Calu3 (cell line): ENCODE measurements around the gene DIS3L2. TPM values are rescaled to one million over a fixed set of nuclear protein-coding genes. Genes with fewer than 3 reads are reported as not detected.

Experiments used
- BruUV-seq: library from RNA; stranded (reverse); fragments of 400-500 nt; replicated peaks from 2 replicates; lab custom pipeline; 2021; lab: Mats Ljungman, UMichigan
- CTCF ChIA-PET: fragments of 300-600 bp; sonication (Branson Sonifier 250); formaldehyde crosslinking; loops from one replicate; lab custom pipeline; 2022; ENCODE audit warnings: antibody characterized with exemption; lab: Charles Lee
- DNase-seq: peaks from one replicate; pipeline ENCODE4 v3.0.0; 2022
- H3K27ac Mint-ChIP-seq: one replicate; pipeline ENCODE4 v1.8.0; 2022; ENCODE audit warnings: mixed read lengths; ENCODE audit not compliant: unreplicated experiment
- H3K27me3 Mint-ChIP-seq: one replicate; pipeline ENCODE4 v1.8.0; 2022; ENCODE audit warnings: mixed read lengths; ENCODE audit not compliant: unreplicated experiment
- H3K36me3 Mint-ChIP-seq: one replicate; pipeline ENCODE4 v1.8.0; 2022; ENCODE audit warnings: mild to moderate bottlenecking, moderate library complexity, mixed read lengths; ENCODE audit not compliant: insufficient read depth, unreplicated experiment
- H3K4me1 Mint-ChIP-seq: one replicate; pipeline ENCODE4 v1.8.0; 2022; ENCODE audit warnings: mild to moderate bottlenecking, low read depth, mixed read lengths; ENCODE audit not compliant: unreplicated experiment
- H3K4me3 Mint-ChIP-seq: one replicate; pipeline ENCODE4 v1.8.0; 2022; ENCODE audit warnings: mild to moderate bottlenecking, low read depth, moderate library complexity, mixed read lengths; ENCODE audit not compliant: unreplicated experiment
- H3K9me3 Mint-ChIP-seq: one replicate; pipeline ENCODE4 v1.8.0; 2022; ENCODE audit warnings: low read depth, mixed read lengths; ENCODE audit not compliant: unreplicated experiment
- intact Hi-C: fragments of 100-400 bp; cut with micrococcal nuclease; formaldehyde crosslinking; loops from one replicate; pipeline ENCODE4 v1.10.0; 2022; ENCODE audit not compliant: unreplicated experiment
- total RNA-seq: library from RNA; stranded (reverse); gene quantifications from 2 replicates; pipeline ENCODE4 v1.2.3, GENCODE V29; 2022
- TF ChIP-seq, protein P1 (sequence below): fragments of 200-600 bp; IDR thresholded peaks from one replicate; pipeline ENCODE4 v1.8.0; 2022; ENCODE audit warnings: antibody characterized with exemption; ENCODE audit not compliant: unreplicated experiment

The DIS3L2 gene
- total RNA-seq, 1 experiment from 2014 or later, result 46.0 TPM

DNA sequence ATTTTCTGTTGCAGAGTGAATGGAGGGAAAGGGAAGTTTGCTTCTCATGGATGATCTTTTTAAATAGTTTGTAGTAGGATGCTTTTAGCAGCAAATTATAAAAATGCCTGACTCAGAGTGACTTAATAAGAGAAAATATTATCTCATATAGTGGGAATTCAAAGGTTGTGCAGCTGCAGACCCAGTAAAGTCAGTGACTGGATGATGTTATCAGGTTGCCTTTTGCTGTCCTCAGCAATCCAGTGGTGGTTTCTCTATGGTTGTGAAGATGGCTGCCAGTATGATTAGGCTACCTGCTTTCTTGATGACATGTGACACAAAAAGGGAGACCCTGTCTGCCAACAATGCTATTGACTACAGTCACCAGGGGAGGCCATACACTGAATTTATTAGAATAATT is 184.8 kb downstream of the DIS3L2 start:
- TF ChIP-seq, protein P1, sequence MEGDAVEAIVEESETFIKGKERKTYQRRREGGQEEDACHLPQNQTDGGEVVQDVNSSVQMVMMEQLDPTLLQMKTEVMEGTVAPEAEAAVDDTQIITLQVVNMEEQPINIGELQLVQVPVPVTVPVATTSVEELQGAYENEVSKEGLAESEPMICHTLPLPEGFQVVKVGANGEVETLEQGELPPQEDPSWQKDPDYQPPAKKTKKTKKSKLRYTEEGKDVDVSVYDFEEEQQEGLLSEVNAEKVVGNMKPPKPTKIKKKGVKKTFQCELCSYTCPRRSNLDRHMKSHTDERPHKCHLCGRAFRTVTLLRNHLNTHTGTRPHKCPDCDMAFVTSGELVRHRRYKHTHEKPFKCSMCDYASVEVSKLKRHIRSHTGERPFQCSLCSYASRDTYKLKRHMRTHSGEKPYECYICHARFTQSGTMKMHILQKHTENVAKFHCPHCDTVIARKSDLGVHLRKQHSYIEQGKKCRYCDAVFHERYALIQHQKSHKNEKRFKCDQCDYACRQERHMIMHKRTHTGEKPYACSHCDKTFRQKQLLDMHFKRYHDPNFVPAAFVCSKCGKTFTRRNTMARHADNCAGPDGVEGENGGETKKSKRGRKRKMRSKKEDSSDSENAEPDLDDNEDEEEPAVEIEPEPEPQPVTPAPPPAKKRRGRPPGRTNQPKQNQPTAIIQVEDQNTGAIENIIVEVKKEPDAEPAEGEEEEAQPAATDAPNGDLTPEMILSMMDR, result no peak
- CTCF ChIA-PET, result no interaction called here

DNA sequence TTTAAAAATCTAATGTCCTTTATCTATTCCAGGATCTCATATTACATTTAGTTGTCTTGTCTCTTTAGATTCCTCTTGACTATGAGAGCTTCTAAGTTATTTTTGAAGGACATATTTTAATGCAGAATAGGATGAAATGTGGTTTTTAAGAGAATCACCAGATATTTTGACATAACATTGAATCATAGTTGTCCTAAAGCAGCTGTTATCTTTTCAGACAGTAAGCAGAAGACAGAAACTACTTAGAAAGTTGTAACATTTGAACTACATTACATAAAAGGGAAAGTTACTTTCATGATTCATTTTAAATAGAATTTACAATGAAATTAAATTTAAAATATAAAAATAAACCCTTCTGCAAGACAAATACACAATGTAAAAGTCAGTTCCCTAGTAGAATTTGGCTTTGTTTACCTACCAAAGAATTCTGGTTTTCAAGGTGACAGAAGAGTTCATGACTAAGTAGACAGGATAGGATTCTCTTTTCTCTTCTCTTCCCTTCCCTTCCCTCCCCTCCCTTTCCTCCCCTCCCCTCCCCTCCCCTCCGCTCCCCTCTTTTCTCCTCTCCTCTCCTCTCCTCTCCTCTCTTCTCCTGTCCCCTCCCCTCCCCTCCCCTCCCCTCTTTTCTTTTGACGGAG is 186.0 kb downstream of the DIS3L2 start:
- TF ChIP-seq, protein P1, result no peak

More for the DNA sequence above, 184.8 kb downstream of the DIS3L2 start:
- BruUV-seq, result no TSS peak
- Mint-ChIP-seq H3K36me3 (no peaks in the 10 kb centered on the region), H3K4me3 (no peak overlapping the region), H3K4me1 (no peaks in the 10 kb centered on the region), H3K9me3 (no peaks in the 10 kb centered on the region), H3K27ac (no peak overlapping the region), H3K27me3 (no peaks in the 10 kb centered on the region)
- DNase-seq, result no peak
- intact Hi-C loops, result no loop called here

DNA sequence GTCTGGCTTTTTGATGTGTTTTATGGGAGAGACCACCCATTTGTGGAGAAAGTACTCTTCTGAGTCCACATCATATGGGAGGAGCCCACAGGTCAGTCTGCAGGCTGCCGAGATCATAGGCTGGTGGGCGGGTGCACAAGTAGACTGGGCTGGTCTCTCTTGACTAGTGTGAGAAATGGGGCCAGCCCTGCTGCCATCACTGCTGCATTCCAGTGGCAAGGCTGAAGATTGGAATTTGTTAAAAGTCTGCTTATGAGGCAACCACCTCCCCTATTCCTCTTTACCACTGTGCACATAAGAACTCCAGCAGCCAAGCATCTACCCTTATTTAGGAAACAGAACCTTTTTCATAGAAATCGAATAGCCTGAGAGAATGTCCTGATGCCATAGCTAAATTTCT is 200.7 kb downstream of the DIS3L2 start:
- BruUV-seq, result no TSS peak
- Mint-ChIP-seq H3K4me3 (no peak overlapping the region), H3K36me3 (no peaks in the 10 kb centered on the region), H3K27me3 (no peaks in the 10 kb centered on the region), H3K9me3 (no peaks in the 10 kb centered on the region), H3K27ac (no peak overlapping the region), H3K4me1 (no peaks in the 10 kb centered on the region)
- intact Hi-C loops, result no loop called here
- TF ChIP-seq, protein P1, result no peak
- no peak for DNase-seq
- CTCF ChIA-PET, result no interaction called here

More for the DNA sequence above, 186.0 kb downstream of the DIS3L2 start:
- no peak for DNase-seq
- Mint-ChIP-seq H3K36me3 (no peaks in the 10 kb centered on the region), H3K27me3 (no peaks in the 10 kb centered on the region), H3K4me1 (no peaks in the 10 kb centered on the region), H3K9me3 (no peaks in the 10 kb centered on the region), H3K4me3 (no peak overlapping the region), H3K27ac (no peak overlapping the region)
- BruUV-seq, result no TSS peak
- CTCF ChIA-PET, result interaction anchor here (0.7 kb wide), 1 partner anchor 158 kb away, joined by 4 read pairs; no protein-coding TSS in a partner anchor
- intact Hi-C loops, result no loop called here

DNA sequence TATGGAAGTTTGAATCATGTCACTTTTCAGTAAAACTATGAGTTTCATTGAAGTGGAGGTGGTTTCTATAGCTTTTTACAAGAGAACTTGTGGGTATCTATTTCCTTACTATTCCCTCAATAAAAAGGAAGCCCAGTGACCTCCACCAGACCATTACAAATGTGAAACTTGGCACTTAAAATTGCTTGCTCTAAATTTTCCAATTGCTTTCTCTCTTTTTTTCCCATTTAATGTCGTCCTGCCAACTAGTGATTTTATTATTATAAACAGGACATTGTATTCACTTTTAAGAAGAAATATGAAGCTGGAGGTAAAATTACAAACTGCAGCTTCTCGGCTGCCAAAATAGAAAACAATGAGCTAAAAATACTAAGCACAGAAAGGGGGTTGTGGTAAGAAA is 208.9 kb downstream of the DIS3L2 start:
- intact Hi-C loops, result no loop called here
- Mint-ChIP-seq H3K27me3 (no peaks in the 10 kb centered on the region), H3K27ac (no peak overlapping the region), H3K4me1 (no peaks in the 10 kb centered on the region), H3K9me3 (no peaks in the 10 kb centered on the region), H3K36me3 (no peaks in the 10 kb centered on the region), H3K4me3 (no peak overlapping the region)
- no peak for DNase-seq
- no TSS peak for BruUV-seq
- TF ChIP-seq, protein P1, result no peak
- CTCF ChIA-PET, result interaction anchor here (0.5 kb wide), 1 partner anchor 270 kb away, joined by 10 read pairs; no protein-coding TSS in a partner anchor
